Body of pancreas (tissue), 4 donors: ENCODE data around the gene APC2. TPM values are rescaled to one million over a fixed set of nuclear protein-coding genes. Genes with fewer than 3 reads are reported as not detected.

Source experiments
- ATAC-seq: fragments of 150-250 bp; one replicate; pipeline ENCODE4 v1.9.1; 2016
- DNase-seq, 4 donors: peaks; one replicate each; pipeline ENCODE4 v3.0.0-alpha.2; 2019
- H3K27ac ChIP-seq, 4 donors: fragments of 200-600 bp; sonication (generic); 1 replicate in 3 of 4; 2 replicates in 1 of 4; pipeline versions ENCODE4 v1.5.1 to v1.6.1; 2016 to 2019; ENCODE audit warnings: mild to moderate bottlenecking in 1 of 4, mixed read lengths in 1 of 4, moderate library complexity in 1 of 4
- H3K27me3 ChIP-seq, 2 donors: fragments of 200-600 bp; sonication (generic); one replicate each; pipeline ENCODE4 v1.6.0; 2016; ENCODE audit warnings: mild to moderate bottlenecking in 1 of 2
- H3K36me3 ChIP-seq, 2 donors: fragments of 200-600 bp; sonication (generic); replicated peaks in 1 of 2; 2 replicates each; pipeline ENCODE4 v1.5.1; 2016; ENCODE audit warnings: low read depth in 2 of 2; ENCODE audit not compliant: insufficient read depth in 1 of 2
- H3K4me1 ChIP-seq: fragments of 200-600 bp; sonication (generic); one replicate; pipeline ENCODE4 v1.6.0; 2016
- H3K4me3 ChIP-seq, 2 donors: fragments of 200-600 bp; sonication (generic); 1 replicate in 1 of 2; 2 replicates in 1 of 2; pipeline ENCODE4 v1.5.1; 2016 to 2019
- H3K9me3 ChIP-seq, 3 donors: fragments of 200-600 bp; sonication (generic); 1 replicate in 2 of 3; 2 replicates in 1 of 3; pipeline ENCODE4 v1.5.1; 2016
- POLR2A ChIP-seq, 3 donors: fragments of 450-650 bp; IDR thresholded peaks; one replicate each; pipeline ENCODE4 v1.6.1; 2016; ENCODE audit warnings: antibody characterized with exemption in 3 of 3, mild to moderate bottlenecking in 2 of 3
- WGBS, 2 donors: methylation state at CpG; one replicate each; pipeline ENCODE4 v1.1.5; 2017; 5-methylcytosine and 5-hydroxymethylcytosine counted together
- intact Hi-C: fragments of 100-400 bp; cut with DNase I; formaldehyde crosslinking; loops from one replicate; pipeline ENCODE4 v1.15.1; 2023
- total RNA-seq, 2 donors: library from RNA; depleted of rRNA; stranded (reverse); fragments of >200 nt; gene quantifications; one replicate each; pipeline ENCODE4 v1.1.0, GENCODE V29; 2016
- TF ChIP-seq, protein P1 (sequence below), 7 experiments: fragments of 450-650 bp in 4 of 7; fragments of 200-600 bp in 3 of 7; sonication (generic) in 3 of 7; IDR thresholded peaks; one replicate each; pipeline ENCODE4 v1.5.1; 2016 to 2019; ENCODE audit warnings: antibody characterized with exemption in 7 of 7

APC2 gene
- total RNA-seq, 2 donors from 2014 or later, result 0.26 TPM; not detected in 1

DNA sequence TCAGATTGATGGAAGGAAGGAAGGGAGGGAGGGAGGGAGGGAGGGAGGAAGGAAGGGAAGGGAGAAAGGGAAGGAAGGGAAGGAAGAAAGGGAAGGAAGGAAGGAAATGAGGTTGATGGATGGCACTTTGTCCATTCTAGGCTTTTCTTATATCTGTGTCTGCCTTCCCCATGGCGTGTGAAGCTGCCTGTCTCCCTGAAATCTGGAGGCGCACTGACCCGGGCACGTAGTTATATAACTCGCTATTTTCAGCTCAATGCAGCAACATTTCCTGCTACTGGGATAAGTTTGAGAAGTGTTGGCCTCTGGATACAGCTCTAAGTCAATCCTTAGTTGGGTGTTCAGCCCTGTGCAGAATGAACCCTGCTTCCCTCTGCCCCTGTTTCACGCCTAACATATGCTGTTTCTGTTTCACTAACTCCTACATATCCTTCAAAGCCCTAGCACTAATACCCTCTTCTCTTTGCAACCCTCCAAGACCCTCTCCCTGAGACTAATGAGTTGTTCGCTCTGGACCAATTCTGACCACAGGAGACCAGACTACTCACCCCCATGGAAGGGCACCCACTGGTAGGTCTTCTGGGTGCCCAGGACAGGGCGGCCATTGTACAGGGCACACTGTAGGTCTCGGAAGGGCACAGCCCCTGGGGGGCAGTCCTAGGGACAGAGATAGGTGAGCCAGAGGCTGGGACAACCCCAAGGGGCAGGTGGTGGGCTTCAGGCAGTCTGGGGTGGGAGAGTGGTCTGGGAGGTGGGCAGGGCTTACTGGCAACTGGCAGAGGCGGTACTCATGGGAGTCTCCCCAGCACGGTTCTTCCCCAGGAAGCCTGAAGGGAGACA, 59.9 kb downstream of the APC2 start:
- H3K27ac ChIP-seq, result no peak overlapping the region
- intact Hi-C loops, result loop anchor here (10.0 kb wide), 1 partner anchor 225 kb away; the partner anchor contains the start of gene EFNA2
- DNase-seq, result no peak

DNA sequence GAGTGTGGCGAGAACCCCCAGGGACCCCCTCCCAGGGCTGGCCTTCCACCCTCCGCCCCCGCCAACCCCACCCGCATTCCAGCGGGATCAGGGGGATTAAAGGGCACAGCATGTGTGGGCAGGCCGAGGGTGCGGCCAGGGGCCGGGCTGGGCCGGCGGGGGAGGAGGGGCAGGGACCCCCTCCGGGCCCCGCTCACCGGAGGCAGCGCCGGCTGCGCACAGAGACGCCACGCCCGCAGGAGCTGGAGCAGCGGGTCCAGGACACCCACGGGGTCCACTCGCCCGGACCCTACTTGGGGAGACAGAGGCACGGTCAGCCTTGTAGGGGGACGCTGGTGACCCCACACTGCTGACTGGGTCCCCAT, 60.5 kb downstream of the APC2 start:
- TF ChIP-seq POLR2A (IDR thresholded peaks at IDR 0.05), result no peak
- TF ChIP-seq, protein P1, sequence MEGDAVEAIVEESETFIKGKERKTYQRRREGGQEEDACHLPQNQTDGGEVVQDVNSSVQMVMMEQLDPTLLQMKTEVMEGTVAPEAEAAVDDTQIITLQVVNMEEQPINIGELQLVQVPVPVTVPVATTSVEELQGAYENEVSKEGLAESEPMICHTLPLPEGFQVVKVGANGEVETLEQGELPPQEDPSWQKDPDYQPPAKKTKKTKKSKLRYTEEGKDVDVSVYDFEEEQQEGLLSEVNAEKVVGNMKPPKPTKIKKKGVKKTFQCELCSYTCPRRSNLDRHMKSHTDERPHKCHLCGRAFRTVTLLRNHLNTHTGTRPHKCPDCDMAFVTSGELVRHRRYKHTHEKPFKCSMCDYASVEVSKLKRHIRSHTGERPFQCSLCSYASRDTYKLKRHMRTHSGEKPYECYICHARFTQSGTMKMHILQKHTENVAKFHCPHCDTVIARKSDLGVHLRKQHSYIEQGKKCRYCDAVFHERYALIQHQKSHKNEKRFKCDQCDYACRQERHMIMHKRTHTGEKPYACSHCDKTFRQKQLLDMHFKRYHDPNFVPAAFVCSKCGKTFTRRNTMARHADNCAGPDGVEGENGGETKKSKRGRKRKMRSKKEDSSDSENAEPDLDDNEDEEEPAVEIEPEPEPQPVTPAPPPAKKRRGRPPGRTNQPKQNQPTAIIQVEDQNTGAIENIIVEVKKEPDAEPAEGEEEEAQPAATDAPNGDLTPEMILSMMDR (IDR thresholded peaks at IDR 0.05), result no peak
- Histone ChIP-seq H3K36me3 (no peaks in the 10 kb centered on the region), H3K27ac (no peak overlapping the region), H3K4me1 (peaks cover 24% of the 10 kb centered on the region), H3K9me3 (no peaks in the 10 kb centered on the region), H3K4me3 (no peak overlapping the region), H3K27me3 (peaks cover 0 to 21% of the 10 kb centered on the region in 2 donors)
- DNase-seq (no peak), ATAC-seq (no peak)
- intact Hi-C loops, result loop anchor here (10.0 kb wide), 1 partner anchor 226 kb away; the partner anchor contains the start of gene EFNA2
- 48% methylated on average over 23 of the region's 25 CpGs; no CpG with 5 or more reads in 1 of the 2 donors for WGBS, 2 donors

More for the DNA sequence above, 59.9 kb downstream of the APC2 start:
- H3K36me3 ChIP-seq, result no peaks in the 10 kb centered on the region
- 62 to 67% methylated on average over 11 of the region's 11 CpGs for WGBS, 2 donors
- TF ChIP-seq, protein P1 (IDR thresholded peaks at IDR 0.05), result no peak
- TF ChIP-seq POLR2A (IDR thresholded peaks at IDR 0.05), result no peak
- peaks cover 24% of the 10 kb centered on the region for H3K4me1 ChIP-seq
- no peaks in the 10 kb centered on the region for H3K9me3 ChIP-seq
- H3K27me3 ChIP-seq, result peaks cover 0 to 21% of the 10 kb centered on the region in 2 donors
- H3K4me3 ChIP-seq, result no peak overlapping the region
- no peak for ATAC-seq

DNA sequence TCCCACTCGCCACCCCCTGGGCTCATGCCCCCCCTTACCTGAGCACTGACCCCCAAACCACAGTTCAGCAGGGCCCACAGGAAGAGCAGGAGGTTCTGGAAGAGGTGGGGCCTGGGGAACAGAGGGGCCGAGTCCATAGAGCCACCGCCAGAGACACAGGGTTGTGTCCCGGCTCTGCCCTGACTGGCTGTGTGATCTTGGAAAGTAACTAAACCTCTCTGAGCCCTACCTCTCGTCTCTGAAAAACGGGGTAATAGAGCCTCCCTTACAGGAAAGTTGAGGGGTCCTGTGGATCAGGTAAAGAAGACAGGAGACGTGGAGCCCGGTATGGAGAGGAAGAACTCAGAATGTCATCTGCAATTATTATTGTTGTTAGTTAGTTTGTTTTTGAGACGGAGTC, 60.9 kb downstream of the APC2 start:
- H3K36me3 ChIP-seq, result no peaks in the 10 kb centered on the region
- no peak overlapping the region for H3K27ac ChIP-seq
- ATAC-seq (no peak), DNase-seq (no peak)
- no peak overlapping the region for H3K4me3 ChIP-seq
- H3K27me3 ChIP-seq, result peaks cover 0 to 21% of the 10 kb centered on the region in 2 donors
- peaks cover 24% of the 10 kb centered on the region for H3K4me1 ChIP-seq
- no peaks in the 10 kb centered on the region for H3K9me3 ChIP-seq
- TF ChIP-seq POLR2A (IDR thresholded peaks at IDR 0.05), result no peak
- TF ChIP-seq, protein P1 (IDR thresholded peaks at IDR 0.05), result no peak
- 35 to 38% methylated on average over 7 to 8 of the region's 9 CpGs for WGBS, 2 donors
- intact Hi-C loops, result loop anchor here (10.0 kb wide), 1 partner anchor 226 kb away; the partner anchor contains the start of gene EFNA2

DNA sequence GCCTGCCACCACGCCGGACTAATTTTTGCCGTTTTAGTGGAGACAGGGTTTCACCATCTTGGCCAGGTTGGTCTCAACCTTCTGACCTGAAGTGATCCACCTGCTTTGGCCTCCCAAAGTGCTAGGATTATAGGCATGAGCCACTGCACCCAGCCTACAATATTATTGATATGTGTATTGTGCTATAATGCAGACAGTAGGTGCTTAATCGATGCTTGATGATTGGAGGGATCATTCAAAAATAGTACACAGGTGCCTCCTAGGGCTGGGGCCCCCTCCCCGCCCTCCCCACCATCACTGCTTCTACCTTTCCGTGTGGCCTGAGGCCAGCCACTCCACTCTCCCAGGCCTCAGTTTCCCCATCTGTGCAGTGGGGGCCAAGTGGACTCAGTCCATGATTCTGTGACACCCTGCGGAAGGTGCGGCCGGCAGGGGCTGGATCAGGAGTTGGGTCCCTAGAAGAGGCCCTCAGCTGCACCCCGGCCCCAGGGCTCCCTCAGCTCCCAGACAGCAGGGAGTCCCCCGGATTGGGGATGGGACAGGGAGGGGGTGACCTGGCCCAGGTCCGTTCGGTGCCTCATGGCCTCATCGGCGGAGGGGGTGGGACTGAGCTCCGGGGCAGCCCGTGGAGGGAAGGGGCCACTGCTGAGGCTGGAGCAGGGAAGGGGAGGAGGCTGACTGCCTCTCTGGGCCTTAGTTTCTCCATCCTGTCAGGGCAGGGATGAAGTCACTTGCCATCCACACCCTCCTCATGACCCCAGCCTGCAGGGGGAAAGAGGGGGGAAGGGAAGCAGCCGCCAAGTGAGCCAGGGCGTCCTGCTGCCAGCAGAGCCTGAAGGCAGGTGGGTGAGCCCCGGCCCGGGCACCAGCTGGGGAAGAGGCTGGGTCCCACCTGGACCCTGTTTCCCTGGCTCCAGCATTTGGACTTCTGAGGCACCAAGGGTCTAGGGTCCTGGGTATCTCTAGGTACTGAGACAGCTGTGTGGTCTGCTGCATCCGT, 61.7 kb downstream of the APC2 start:
- no peak for TF ChIP-seq POLR2A (IDR thresholded peaks at IDR 0.05)
- TF ChIP-seq, protein P1 (IDR thresholded peaks at IDR 0.05), result no peak
- intact Hi-C loops, result loop anchor here (10.0 kb wide), 1 partner anchor 227 kb away; the partner anchor contains the start of gene EFNA2
- Histone ChIP-seq H3K9me3 (no peaks in the 10 kb centered on the region), H3K27ac (no peak overlapping the region), H3K4me3 (no peak overlapping the region), H3K4me1 (peaks cover 24% of the 10 kb centered on the region), H3K27me3 (peaks cover 0 to 21% of the 10 kb centered on the region in 2 donors), H3K36me3 (no peaks in the 10 kb centered on the region)
- ATAC-seq (no peak), DNase-seq (no peak)
- WGBS, 2 donors, result 38 to 52% methylated on average over 7 to 21 of the region's 22 CpGs
